HL-60 (cell line): ENCODE results near the gene TFF3.
A peak's percentile ranks its signal among the peaks of the same experiment; 100 is the strongest.

ENCODE experiments used
- GABPA ChIP-seq: IDR thresholded peaks from 2 replicates; pipeline ENCODE4 v1.6.1; 2012; ENCODE audit warnings: low read depth
- POLR2AphosphoS5 ChIP-seq: IDR thresholded peaks from 2 replicates; pipeline ENCODE4 v1.6.1; 2012; ENCODE audit warnings: low read depth
- SPI1 ChIP-seq: IDR thresholded peaks from 2 replicates; pipeline ENCODE4 v1.6.1; 2012; ENCODE audit warnings: low read depth, mild to moderate bottlenecking, borderline replicate concordance
- TF ChIP-seq, protein P1 (sequence below): IDR thresholded peaks from one replicate; pipeline ENCODE4 v1.5.1; 2011; ENCODE audit warnings: low read length, control low read depth, inconsistent platforms; ENCODE audit not compliant: insufficient read depth
- TF ChIP-seq, protein P2 (sequence below): IDR thresholded peaks from 2 replicates; pipeline ENCODE4 v1.6.1; 2012; ENCODE audit warnings: low read depth; ENCODE audit not compliant: insufficient replicate concordance

DNA sequence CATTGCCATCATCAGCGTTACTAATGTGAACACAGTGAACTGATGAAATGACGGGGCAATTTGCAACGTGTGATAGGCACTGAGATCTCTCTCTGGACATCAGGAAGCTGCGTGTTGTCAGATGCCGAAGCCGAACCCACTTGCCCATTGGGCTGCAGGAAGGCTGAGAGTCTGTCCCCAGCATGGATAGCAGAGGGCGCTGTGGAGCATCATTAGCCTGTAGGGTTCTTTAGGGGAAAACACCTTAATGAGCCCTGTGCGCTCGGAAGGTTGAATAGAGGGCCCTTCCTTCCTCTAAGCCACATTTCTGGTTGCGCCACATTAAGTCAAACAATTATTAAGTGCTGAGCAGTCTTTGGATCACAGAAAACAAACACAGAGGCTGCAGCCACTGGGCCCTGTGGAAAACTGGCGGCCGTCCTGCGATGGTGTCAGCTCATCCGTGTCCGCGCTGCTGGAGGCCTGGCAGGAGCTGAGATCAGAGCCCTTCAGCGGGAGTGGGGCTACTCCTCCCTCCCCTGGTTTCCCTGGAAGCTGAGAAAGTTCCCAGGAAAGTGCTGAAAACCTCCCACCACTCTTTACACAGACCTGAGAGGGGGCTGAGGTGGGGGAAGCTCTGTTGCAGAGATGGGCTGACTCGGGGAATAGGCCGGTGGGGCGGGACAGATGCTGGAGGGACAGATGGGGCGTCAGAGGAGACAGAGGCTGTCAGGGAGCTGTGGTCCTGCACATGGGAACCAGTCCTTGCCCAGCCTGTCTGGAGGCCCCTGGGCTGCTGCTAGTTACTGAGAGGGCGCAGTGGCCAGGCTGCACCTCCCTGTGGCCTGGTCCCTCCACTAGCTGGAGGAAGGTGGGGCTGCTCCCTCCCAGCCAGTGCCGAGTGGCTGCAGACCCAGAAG, 22.9 kb upstream of the TFF3 start:
- TF ChIP-seq, protein P1, sequence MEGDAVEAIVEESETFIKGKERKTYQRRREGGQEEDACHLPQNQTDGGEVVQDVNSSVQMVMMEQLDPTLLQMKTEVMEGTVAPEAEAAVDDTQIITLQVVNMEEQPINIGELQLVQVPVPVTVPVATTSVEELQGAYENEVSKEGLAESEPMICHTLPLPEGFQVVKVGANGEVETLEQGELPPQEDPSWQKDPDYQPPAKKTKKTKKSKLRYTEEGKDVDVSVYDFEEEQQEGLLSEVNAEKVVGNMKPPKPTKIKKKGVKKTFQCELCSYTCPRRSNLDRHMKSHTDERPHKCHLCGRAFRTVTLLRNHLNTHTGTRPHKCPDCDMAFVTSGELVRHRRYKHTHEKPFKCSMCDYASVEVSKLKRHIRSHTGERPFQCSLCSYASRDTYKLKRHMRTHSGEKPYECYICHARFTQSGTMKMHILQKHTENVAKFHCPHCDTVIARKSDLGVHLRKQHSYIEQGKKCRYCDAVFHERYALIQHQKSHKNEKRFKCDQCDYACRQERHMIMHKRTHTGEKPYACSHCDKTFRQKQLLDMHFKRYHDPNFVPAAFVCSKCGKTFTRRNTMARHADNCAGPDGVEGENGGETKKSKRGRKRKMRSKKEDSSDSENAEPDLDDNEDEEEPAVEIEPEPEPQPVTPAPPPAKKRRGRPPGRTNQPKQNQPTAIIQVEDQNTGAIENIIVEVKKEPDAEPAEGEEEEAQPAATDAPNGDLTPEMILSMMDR = peak; percentile 25
- TF ChIP-seq GABPA = no peak
- TF ChIP-seq, protein P2, sequence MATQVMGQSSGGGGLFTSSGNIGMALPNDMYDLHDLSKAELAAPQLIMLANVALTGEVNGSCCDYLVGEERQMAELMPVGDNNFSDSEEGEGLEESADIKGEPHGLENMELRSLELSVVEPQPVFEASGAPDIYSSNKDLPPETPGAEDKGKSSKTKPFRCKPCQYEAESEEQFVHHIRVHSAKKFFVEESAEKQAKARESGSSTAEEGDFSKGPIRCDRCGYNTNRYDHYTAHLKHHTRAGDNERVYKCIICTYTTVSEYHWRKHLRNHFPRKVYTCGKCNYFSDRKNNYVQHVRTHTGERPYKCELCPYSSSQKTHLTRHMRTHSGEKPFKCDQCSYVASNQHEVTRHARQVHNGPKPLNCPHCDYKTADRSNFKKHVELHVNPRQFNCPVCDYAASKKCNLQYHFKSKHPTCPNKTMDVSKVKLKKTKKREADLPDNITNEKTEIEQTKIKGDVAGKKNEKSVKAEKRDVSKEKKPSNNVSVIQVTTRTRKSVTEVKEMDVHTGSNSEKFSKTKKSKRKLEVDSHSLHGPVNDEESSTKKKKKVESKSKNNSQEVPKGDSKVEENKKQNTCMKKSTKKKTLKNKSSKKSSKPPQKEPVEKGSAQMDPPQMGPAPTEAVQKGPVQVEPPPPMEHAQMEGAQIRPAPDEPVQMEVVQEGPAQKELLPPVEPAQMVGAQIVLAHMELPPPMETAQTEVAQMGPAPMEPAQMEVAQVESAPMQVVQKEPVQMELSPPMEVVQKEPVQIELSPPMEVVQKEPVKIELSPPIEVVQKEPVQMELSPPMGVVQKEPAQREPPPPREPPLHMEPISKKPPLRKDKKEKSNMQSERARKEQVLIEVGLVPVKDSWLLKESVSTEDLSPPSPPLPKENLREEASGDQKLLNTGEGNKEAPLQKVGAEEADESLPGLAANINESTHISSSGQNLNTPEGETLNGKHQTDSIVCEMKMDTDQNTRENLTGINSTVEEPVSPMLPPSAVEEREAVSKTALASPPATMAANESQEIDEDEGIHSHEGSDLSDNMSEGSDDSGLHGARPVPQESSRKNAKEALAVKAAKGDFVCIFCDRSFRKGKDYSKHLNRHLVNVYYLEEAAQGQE = no peak
- TF ChIP-seq POLR2AphosphoS5 = no peak
- TF ChIP-seq SPI1 = no peak
